ENCODE results near the gene VWA7.

The VWA7 gene

DNA sequence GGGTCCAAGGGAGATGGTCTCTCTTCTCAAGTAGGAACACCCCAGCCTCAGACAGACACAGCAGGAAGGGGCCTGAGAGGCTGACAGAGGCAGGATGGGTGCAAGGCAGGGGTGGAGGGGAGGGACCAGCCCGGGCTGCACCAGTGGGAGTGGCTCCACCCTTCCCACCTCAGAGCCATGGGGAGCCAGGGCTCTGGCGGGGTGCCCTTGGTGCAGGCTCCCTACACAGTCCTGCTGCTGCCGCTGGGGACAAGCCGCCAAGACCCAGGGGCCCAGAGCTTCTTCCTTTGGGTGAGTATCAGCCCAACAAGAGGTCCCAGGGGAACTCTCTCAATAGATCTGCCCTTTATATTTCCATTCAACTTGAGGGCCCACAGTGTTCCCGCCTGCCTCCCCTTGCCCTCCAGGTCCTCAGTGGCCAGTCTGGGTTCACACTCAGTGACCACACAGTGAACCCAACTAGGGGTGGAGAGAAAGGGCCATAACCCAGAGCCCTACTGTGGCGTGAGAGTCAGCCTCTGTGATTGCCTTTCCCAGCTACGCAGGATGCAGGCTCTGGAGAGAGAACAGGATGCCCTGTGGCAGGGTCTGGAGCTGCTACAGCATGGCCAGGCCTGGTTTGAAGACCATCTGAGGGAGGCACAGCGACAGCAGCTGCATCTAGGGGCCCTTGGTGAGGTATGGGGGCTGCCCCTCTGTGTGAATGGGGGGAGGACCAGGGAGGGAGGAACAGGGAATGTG is 14.1 kb downstream of the VWA7 start:
- TF ChIP-seq POLR2A (IDR thresholded peaks at IDR 0.05; ENCODE audit: low read length): no peak
- TF ChIP-seq GATA1 (IDR thresholded peaks at IDR 0.05; ENCODE audit: low read depth, low read length): no peak
- DNase-seq: no peak

DNA sequence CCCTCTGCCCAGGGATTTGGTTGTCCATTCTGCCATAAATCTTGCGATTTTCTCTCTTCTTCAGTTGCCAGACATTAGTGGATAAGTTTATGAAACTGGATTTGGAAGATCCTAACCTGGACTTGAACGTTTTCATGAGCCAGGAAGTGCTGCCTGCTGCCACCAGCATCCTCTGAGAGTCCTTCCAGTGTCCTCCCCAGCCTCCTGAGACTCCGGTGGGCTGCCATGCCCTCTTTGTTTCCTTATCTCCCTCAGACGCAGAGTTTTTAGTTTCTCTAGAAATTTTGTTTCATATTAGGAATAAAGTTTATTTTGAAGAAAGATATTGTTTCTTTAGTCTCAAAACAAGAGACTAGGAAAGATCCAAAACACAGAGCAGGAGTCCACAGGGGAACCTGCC is 14.8 kb downstream of the VWA7 start, which contains the start of gene SAPCD1:
Gene SAPCD1, plus strand, starts transcription at position 301 of the 400 bp plus-strand sequence. CDS start 399 bp downstream, outside the sequence.
- TF ChIP-seq POLR2A (IDR thresholded peaks at IDR 0.05; ENCODE audit: low read length): no peak
- no peak for TF ChIP-seq GATA1 (IDR thresholded peaks at IDR 0.05; ENCODE audit: low read depth, low read length)
- DNase-seq: no peak

DNA sequence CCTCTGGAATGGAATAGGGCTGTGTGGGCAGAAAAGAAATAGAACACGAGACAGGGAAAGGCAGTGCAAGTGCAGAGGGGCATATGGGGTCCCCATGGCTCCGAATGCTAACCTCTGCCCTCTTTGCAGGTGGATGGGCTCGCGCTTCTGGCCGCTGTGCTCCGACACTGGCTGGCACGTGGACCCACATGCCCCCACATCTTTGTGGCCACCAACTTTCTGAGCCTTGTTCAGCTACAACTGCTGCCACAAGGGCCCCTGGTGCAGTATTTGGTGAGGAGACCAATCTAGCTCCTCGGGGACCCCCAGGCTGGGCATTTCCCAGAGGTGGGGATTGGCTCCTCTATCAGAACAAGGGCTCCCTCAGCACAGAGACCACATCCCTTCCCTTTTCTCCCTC is 15.8 kb downstream of the VWA7 start:
- no peak for DNase-seq
- TF ChIP-seq POLR2A (IDR thresholded peaks at IDR 0.05; ENCODE audit: low read length) (no peak), GATA1 (IDR thresholded peaks at IDR 0.05; ENCODE audit: low read depth, low read length) (no peak)

DNA sequence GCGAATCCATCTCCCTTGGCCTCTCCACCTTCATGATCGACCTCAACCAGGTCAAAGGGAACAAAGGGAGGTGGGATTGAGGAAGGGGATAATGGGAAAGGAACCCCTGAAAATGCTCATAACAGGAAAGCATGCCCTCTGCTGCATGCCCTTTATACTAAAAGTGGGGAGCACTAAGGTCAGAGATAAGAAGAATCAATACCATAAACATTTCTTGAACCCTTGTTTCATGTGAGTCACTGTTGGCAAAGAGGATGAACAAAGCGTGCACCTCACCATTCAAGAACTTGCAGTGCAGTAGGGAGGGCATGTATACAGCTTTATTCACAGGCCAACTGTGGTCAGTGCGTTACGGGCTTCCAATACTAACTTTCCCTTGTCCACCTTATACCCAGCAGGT is 16.3 kb downstream of the VWA7 start:
- no peak for TF ChIP-seq POLR2A (IDR thresholded peaks at IDR 0.05; ENCODE audit: low read length)
- no peak for TF ChIP-seq GATA1 (IDR thresholded peaks at IDR 0.05; ENCODE audit: low read depth, low read length)

DNA sequence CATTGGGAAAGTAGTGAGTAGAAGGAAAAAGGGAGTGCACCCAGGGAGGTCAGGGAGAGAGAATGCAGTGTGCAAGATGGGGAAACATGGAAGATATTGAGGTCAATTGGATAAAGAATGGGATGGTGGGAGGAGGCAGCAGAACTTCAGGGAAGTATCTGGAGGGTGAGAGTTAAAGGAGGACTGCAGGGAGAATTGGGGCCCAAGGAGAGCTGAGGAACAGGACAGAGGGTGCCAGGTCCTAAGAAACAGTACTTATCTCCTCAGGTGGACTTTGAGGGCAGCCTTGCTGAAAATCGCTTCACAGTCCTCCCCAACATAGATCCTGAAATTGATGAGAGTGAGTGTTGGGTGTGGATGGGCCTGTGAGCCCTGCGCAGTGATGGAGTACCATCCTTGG is 18.8 kb downstream of the VWA7 start:
- TF ChIP-seq POLR2A (IDR thresholded peaks at IDR 0.05; ENCODE audit: low read length) (no peak), GATA1 (IDR thresholded peaks at IDR 0.05; ENCODE audit: low read depth, low read length) (no peak)
- no peak for DNase-seq

More for the DNA sequence above, 16.3 kb downstream of the VWA7 start:
- DNase-seq: no peak

DNA sequence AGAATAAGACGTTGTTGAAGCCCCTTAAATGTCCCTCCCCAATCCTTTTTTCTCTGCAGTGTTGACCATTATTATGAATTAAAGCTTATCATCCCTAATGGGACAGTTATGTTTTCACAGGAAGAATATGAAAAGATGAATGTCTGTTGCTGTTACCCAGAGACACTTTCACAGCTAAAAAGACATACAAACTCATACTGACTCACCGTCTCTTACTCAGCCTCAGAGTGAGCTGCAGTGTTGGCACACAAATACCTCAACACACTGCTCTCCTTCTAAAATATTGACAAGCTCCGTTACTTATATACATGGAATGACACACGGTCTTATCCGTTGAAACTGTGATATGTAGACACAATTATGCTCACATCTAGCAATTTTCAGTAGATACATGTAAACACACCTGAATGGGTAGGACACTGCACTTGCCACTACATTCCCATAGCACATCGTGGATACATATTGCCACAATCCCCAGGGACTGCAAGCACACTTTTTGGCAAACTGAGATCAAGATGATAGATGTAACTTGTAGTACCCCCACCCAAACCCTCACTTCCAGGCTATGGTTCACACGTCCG is 24.3 kb downstream of the VWA7 start:
- TF ChIP-seq GATA1 (IDR thresholded peaks at IDR 0.05; ENCODE audit: low read depth, low read length) (no peak), POLR2A (IDR thresholded peaks at IDR 0.05; ENCODE audit: low read length) (no peak)
- no peak for DNase-seq

DNA sequence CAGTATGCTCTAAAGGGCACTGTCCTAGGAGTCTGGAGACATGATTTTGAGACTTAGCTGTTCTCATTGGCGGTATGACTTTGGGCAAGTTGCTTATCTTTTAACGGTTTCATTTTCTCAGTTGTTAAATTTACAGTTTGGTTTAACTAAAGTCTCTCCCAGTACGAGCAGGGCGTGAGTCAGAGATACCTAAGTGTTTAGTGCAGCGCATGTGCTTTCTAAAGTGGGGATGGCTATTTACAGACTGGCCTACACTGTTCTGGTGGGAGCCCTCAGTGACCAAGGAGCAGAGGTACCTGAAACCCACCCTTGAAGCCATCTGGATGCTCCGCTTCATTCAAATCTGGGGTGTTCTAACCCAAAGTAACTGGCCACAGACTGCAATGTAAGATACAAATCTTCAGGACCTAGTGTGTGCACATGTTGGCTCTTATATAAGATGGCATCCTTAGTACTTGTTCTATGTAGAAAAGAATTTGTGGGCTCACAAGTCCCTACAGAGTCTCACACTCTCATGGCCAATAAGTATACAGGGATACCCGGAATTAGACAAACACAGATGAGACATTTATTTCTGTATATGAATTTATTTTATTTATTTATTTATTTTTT is 26.6 kb downstream of the VWA7 start:
- TF ChIP-seq POLR2A (IDR thresholded peaks at IDR 0.05; ENCODE audit: low read length): no peak
- no peak for TF ChIP-seq GATA1 (IDR thresholded peaks at IDR 0.05; ENCODE audit: low read depth, low read length)
- no peak for DNase-seq

DNA sequence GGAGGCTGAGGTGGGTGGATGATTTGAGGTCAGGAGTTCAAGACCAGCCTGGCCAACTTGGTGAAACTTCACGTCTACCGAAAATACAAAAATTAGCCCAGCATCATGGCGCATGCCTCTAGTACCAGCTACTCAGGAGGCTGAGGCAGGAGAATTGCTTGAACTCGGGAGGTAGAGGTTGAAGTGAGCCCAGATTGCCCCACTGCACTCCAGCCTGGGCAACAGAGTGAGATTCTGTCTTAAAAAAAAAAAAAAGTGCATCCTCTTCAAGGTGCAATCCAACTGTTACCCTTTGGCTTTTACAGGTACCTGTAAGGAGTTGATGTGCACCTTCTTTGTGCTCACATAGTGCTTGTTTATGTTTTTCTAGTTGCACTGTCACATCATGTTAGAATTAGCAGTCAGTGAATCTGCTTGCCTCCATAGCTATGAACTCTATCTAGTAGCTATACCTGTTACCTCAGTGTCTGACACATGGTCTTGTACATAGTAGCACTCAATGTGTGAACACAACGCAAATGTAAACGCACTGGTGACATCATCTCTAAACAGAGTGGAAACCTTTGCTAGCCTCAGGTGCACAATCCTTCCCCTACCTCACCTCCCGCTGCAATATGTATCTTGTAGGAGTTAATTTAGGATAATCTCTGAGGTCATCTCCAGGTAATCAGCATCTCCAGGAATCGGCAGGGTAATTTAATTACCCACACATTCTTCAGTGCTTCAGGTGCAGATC is 27.7 kb downstream of the VWA7 start:
- TF ChIP-seq POLR2A (IDR thresholded peaks at IDR 0.05; ENCODE audit: low read length): no peak
- no peak for TF ChIP-seq GATA1 (IDR thresholded peaks at IDR 0.05; ENCODE audit: low read depth, low read length)
- DNase-seq: no peak

DNA sequence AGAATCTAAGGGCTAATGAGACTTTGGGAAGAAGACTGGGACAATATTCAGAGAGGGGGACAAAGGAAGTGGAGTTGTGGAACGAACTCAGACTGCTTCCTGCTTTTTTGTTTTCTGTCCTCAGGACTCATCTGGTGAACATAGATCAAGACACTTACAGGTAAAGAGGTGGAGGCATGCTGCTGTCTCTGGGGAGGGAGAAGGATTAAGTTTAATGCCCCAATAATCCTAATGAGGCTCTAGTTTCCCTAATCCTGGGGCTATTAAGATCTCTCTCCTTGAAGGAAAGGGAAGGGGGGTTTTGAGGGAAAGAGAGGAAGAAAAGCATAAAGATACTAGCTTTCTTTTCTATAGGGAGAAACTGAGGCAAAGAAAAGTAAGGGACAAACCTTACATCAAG is 32.7 kb downstream of the VWA7 start:
- TF ChIP-seq POLR2A (IDR thresholded peaks at IDR 0.05; ENCODE audit: low read length): no peak
- no peak for TF ChIP-seq GATA1 (IDR thresholded peaks at IDR 0.05; ENCODE audit: low read depth, low read length)
- no peak for DNase-seq

DNA sequence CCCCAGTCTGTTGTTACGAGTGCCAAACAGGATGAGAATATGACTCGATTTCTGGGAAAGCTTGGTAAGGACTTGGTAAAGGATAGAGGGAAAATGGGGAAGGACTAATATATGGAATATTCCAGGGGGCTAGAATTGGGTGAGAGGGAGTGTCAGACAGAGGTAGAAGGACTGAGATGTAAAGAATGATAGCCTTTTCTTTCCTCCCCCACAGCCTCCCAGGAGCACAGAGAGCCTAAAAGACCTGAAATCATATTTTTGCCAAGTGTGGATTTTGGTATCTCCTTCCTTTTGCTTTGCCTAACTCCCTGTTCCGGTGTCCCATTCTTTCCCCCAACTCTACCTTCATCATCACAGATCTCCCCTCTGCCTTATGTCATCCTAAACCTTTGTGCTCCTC is 34.2 kb downstream of the VWA7 start:
- TF ChIP-seq POLR2A (IDR thresholded peaks at IDR 0.05; ENCODE audit: low read length) (no peak), GATA1 (IDR thresholded peaks at IDR 0.05; ENCODE audit: low read depth, low read length) (no peak)
- no peak for DNase-seq

DNA sequence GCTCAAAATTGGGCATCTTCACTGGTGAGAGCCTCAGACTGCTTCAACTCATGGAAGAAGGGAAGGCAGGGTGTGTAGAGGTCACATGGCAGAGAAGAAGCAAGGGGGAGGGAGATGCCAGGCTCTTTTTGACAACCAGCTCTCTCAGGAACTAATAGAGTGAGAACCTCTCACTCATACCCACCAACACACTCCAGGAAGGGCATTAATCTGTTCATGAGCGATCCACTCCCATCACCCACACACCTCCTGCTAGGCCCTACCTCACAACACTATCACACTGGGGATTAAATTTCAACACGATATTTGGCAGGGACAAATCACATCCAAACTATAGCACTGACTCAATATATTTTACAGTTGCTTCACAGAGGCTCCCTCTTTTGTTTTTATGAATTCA is 35.3 kb downstream of the VWA7 start:
- no peak for DNase-seq
- TF ChIP-seq POLR2A (IDR thresholded peaks at IDR 0.05; ENCODE audit: low read length) (no peak), GATA1 (IDR thresholded peaks at IDR 0.05; ENCODE audit: low read depth, low read length) (no peak)

DNA sequence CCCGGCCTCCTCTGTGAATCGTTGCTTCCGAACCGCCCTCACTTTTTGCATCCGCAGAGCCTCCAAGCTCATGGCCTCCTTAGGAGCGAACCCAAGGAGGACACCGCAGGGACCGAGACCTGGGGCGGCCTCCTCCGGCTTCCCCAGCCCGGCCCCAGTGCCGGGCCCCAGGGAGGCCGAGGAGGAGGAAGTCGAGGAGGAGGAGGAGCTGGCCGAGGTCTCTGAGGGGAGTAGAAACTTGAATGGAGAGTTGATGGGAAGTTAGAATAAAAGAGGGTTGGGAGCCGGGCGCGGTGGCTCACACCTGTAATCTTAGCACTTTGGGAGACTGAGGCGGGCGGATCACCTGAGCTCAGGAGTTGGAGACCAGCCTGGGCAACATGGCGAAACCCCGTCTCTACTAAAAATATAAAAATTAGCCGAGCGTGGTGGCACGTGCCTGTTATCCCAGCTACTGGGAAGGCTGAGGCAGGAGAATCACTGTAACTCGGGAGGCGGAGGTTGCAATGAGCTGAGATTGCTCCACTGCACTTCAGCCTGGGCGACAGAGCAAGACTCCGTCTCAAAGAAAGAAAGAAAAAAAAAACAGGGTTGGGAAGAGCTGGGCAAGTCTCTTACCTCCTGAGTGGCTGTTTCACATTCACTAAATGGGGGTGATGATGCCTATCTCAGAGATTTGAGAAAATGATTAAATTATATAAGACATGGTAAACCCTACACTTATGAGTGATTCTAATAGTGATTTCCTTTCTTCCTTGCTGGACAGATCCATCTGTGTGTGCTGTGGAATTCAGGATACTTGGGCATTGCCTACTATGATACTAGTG is 36.5 kb downstream of the VWA7 start:
- TF ChIP-seq POLR2A (IDR thresholded peaks at IDR 0.05; ENCODE audit: low read length) (no peak), GATA1 (IDR thresholded peaks at IDR 0.05; ENCODE audit: low read depth, low read length) (no peak)
- DNase-seq: no peak

DNA sequence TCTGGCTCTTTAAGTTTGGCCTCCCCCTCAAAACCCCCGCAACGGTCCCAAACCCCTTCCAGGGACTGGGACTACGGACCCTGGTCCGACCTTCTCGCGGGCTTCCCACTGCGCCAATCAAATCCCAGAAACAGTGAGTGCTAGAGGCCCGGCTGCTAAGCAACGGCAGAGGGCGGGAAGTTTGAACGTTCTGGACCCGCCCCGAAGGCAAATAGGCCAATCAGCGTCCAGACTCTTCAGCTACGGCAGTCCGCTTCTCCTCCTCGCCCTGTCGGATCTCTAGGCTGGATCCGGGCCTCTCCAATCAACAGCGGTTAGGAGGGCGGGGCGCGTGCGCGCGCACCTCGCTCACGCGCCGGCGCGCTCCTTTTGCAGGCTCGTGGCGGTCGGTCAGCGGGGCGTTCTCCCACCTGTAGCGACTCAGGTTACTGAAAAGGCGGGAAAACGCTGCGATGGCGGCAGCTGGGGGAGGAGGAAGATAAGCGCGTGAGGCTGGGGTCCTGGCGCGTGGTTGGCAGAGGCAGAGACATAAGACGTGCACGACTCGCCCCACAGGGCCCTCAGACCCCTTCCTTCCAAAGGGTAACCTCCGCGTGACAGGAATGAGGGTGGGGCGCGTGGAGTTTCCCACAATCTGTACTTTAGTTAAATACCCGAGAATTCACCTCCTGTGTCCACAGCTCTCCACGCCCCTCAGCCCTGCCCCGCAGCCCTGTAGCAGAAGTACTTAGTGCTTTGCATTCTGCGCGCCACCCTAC is 37.3 kb downstream of the VWA7 start, which contains the start of gene MSH5:
Gene MSH5, plus strand, starts transcription at position 367 of the 758 bp plus-strand sequence. CDS start 462 bp downstream, outside the sequence.
- peak; percentile 99 for DNase-seq
- TF ChIP-seq POLR2A (IDR thresholded peaks at IDR 0.05; ENCODE audit: low read length): peak; percentile 93
- no peak for TF ChIP-seq GATA1 (IDR thresholded peaks at IDR 0.05; ENCODE audit: low read depth, low read length)

Data from erythroblast (primary cell).